Measurements from ENCODE around the gene PDZRN4. TPM values are rescaled to one million over a fixed set of nuclear protein-coding genes. Genes with fewer than 3 reads are reported as not detected.
"Not testable (repeated sequence)": the region's sequence is repeated elsewhere in the genome, so short reads cannot be mapped to it uniquely, and the experiment has no call there.

The PDZRN4 gene
- total RNA-seq, 1 donor from 2014 or later, result 2.3 TPM

- no peak for TF ChIP-seq CTCF (conservative IDR thresholded peaks at IDR 0.05)
- Mint-ChIP-seq H3K4me1 (ENCODE audit: unreplicated experiment) (no peaks in the 10 kb centered on the region), H3K9me3 (peaks cover 8% of the 10 kb centered on the region), H3K27ac (no peak overlapping the region), H3K36me3 (no peaks in the 10 kb centered on the region), H3K4me3 (no peak overlapping the region), H3K27me3 (peaks cover 2% of the 10 kb centered on the region)
- no peak for DNase-seq (ENCODE audit: extremely low spot score, unreplicated experiment)
Observed at GRCh38 chr12:41162461-41162860, 25.7 kb upstream of the PDZRN4 start.

DNA sequence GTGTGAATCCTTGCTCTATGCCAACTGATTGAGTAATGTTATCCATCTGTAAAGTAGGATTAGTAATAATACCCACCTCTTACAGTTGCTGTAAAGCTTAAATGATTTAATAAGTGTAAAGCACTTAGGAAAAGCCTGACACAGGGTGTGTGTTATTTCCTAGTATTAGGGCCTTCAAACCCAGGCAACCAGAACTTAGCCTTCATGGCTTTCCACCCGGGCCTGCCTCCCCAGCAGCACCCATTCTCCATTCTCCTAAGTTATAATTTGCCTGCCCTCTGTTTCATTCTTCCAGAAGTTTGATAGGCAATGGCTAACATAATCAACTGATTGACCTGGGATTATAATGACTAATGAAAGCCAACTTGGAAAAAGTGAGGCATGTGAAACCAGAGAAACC lies 20.4 kb upstream of the PDZRN4 start:
- peaks cover 2% of the 10 kb centered on the region for H3K27me3 Mint-ChIP-seq
- H3K4me3 Mint-ChIP-seq, result no peak overlapping the region
- no peak overlapping the region for H3K27ac Mint-ChIP-seq
- no peaks in the 10 kb centered on the region for H3K4me1 Mint-ChIP-seq (ENCODE audit: unreplicated experiment)
- no peak for DNase-seq (ENCODE audit: extremely low spot score, unreplicated experiment)
- TF ChIP-seq CTCF (conservative IDR thresholded peaks at IDR 0.05), result no peak
- no peaks in the 10 kb centered on the region for H3K36me3 Mint-ChIP-seq
- H3K9me3 Mint-ChIP-seq, result peaks cover 8% of the 10 kb centered on the region

DNA sequence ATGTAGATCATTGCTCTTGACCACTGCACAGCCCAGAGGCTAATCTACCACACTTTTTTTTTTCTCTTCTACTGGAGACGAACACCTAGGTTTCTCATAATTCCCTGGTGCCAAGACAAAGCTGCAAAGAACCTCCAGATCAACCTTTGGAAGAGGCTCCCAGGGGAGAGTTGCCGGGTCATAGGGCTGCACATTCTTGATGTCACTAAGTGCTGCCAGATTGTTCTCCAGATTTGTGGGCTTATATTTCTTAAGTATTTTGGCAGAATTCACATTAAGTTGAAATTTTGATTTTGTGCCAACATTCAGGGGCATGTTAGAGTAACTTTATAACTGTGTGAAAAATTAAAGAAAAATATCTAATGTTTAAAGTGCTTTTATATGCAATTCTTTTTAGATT lies 13.5 kb upstream of the PDZRN4 start:
- no peak overlapping the region for H3K27ac Mint-ChIP-seq
- H3K4me3 Mint-ChIP-seq, result no peak overlapping the region
- H3K27me3 Mint-ChIP-seq, result no peaks in the 10 kb centered on the region
- TF ChIP-seq CTCF (conservative IDR thresholded peaks at IDR 0.05), result no peak
- no peaks in the 10 kb centered on the region for H3K36me3 Mint-ChIP-seq
- no peaks in the 10 kb centered on the region for H3K4me1 Mint-ChIP-seq (ENCODE audit: unreplicated experiment)
- DNase-seq (ENCODE audit: extremely low spot score, unreplicated experiment), result no peak
- no peaks in the 10 kb centered on the region for H3K9me3 Mint-ChIP-seq

DNA sequence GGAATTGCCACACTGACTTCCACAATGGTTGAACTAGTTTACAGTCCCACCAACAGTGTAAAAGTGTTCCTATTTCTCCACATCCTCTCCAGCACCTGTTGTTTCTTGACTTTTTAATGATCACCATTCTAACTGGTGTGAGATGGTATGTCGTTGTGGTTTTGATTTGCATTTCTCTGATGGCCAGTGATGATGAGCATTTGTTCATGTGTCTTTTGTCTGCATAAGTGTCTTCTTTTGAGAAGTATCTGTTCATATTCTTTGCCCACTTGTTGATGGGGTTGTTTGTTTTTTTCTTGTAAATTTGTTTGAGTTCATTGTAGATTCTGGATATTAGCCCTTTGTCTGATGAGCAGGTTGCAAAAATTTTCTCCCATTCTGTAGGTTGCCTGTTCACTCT lies 8.6 kb upstream of the PDZRN4 start:
- H3K27ac Mint-ChIP-seq; DNase-seq (ENCODE audit: extremely low spot score, unreplicated experiment); H3K4me3 Mint-ChIP-seq; H3K4me1 Mint-ChIP-seq (ENCODE audit: unreplicated experiment); H3K36me3 Mint-ChIP-seq; H3K9me3 Mint-ChIP-seq; H3K27me3 Mint-ChIP-seq: not testable (repeated sequence)

DNA sequence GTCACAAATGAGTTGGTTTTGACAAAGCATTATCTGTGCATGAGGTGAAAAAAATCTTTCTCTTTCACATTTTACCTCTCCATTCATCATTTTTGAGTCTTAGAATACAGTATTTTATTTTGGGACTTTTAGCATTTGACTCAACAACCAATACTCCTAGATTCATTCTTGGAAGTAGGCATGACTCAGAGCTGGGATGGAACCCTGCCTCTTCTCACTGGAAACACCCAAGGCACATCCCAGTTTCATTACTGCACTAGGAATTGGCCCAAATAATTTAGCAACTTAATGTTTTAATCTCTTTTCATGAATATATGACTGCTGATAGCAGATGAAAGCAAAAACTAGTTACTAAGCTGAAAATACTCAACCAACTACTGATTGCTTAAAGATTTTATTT lies 3.3 kb upstream of the PDZRN4 start:
- Mint-ChIP-seq H3K4me3 (no peak overlapping the region), H3K4me1 (ENCODE audit: unreplicated experiment) (peaks cover 9% of the 10 kb centered on the region), H3K36me3 (no peaks in the 10 kb centered on the region), H3K27ac (no peak overlapping the region), H3K27me3 (peaks cover 37% of the 10 kb centered on the region), H3K9me3 (no peaks in the 10 kb centered on the region)
- no peak for DNase-seq (ENCODE audit: extremely low spot score, unreplicated experiment)
- TF ChIP-seq CTCF (conservative IDR thresholded peaks at IDR 0.05), result no peak

- Mint-ChIP-seq H3K4me3 (no peak overlapping the region), H3K36me3 (no peaks in the 10 kb centered on the region), H3K27me3 (peaks cover 45% of the 10 kb centered on the region), H3K9me3 (no peaks in the 10 kb centered on the region), H3K4me1 (ENCODE audit: unreplicated experiment) (peaks cover 17% of the 10 kb centered on the region), H3K27ac (no peak overlapping the region)
- TF ChIP-seq CTCF (conservative IDR thresholded peaks at IDR 0.05), result no peak
- DNase-seq (ENCODE audit: extremely low spot score, unreplicated experiment), result no peak
Observed at GRCh38 chr12:41186026-41186425, 2.1 kb upstream of the PDZRN4 start.
